ENCODE data around the gene CNTNAP3.
"Not testable (repeated sequence)": the region's sequence is repeated elsewhere in the genome, so short reads cannot be mapped to it uniquely, and the experiment has no call there.

DNA sequence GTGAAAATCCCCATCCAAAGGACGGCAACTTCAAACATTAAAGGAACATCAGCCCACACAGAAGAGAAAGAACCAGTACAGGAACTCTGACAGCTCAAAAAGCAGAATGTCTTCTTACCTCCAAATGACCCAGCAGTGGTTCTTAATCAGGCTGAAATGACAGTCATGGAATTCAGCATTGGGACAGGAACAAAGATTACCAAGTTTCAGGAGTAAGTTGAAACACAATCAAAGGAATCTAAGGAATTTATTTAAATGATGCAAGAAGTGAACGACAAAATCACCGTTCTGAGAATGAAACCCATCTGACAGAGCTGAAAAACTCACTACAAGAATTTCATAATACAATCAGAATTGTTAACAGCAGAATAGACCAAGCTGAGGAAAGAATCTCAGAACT, 241.1 kb downstream of the CNTNAP3 start:
- TF ChIP-seq, protein P1, sequence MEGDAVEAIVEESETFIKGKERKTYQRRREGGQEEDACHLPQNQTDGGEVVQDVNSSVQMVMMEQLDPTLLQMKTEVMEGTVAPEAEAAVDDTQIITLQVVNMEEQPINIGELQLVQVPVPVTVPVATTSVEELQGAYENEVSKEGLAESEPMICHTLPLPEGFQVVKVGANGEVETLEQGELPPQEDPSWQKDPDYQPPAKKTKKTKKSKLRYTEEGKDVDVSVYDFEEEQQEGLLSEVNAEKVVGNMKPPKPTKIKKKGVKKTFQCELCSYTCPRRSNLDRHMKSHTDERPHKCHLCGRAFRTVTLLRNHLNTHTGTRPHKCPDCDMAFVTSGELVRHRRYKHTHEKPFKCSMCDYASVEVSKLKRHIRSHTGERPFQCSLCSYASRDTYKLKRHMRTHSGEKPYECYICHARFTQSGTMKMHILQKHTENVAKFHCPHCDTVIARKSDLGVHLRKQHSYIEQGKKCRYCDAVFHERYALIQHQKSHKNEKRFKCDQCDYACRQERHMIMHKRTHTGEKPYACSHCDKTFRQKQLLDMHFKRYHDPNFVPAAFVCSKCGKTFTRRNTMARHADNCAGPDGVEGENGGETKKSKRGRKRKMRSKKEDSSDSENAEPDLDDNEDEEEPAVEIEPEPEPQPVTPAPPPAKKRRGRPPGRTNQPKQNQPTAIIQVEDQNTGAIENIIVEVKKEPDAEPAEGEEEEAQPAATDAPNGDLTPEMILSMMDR (IDR thresholded peaks at IDR 0.05), result not testable (repeated sequence)
- not testable (repeated sequence) for TF ChIP-seq POLR2A (IDR thresholded peaks at IDR 0.05)

Measured in thyroid gland (tissue), 4 donors.